HS-27A (cell line): ENCODE results near the gene APOM.

Experiments used
- DNase-seq: peaks from one replicate; pipeline ENCODE4 v3.0.0-alpha.2; 2012; ENCODE audit warnings: low read depth, missing footprints

Gene APOM

DNA sequence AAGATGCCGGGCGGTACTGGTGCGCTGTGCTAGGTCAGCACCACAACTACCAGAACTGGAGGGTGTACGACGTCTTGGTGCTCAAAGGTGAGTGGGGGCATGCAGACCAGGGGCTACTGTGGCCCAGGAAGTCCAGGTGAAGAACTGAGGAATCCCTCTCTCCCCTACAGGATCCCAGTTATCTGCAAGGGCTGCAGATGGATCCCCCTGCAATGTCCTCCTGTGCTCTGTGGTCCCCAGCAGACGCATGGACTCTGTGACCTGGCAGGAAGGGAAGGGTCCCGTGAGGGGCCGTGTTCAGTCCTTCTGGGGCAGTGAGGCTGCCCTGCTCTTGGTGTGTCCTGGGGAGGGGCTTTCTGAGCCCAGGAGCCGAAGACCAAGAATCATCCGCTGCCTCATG, 52.0 kb downstream of the APOM start:
- no peak for DNase-seq
